ENCODE measurements around the gene RPL35. TPM values are rescaled to one million over a fixed set of nuclear protein-coding genes. Genes with fewer than 3 reads are reported as not detected.

RPL35 gene
- total and polyA plus RNA-seq, 2 of the 8 experiments (the other 6 are each of a cell fraction or from before 2014, with no cell fraction given): 1,831 to 2,448 TPM

DNA sequence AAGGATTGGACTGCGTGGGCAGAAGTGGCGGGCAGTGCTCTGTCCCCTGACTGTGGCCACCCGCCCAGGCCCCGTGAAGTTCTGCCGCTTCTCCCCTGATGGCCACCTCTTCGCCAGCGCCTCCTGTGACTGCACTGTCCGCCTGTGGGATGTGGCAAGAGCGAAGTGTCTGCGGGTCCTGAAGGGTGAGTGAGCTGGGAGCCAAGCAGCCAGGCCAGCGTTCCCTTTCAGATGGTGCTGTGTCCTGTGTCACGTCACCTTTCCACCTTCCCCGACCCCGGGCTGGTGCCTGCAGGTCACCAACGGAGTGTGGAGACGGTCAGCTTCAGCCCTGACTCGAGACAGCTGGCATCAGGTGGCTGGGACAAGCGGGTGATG lies 6.2 kb downstream of the RPL35 start:
- ChIA-PET POLR2A (ENCODE audit: partially characterized antibody) (interaction anchor here (0.5 to 25.5 kb wide), 20 partner anchors 9 to 890 kb away, joined by 3 to 573 read pairs (median 4); partner anchors contain the start of genes NR6A1 and OLFML2A), CTCF (ENCODE audit: partially characterized antibody) (interaction anchor here (0.6 to 42.1 kb wide), 23 partner anchors 9 to 1683 kb away, joined by 3 to 1529 read pairs (median 7); partner anchors contain the start of genes NR6A1, OLFML2A and PSMB7)
- FAIRE-seq (no peak), DNase-seq (ENCODE audit: low read depth in 1 of 2, low spot score in 2 of 2) (no peak)
- H3K4me3 ChIP-seq (ENCODE audit: extremely low read depth in 1 of 4, insufficient read depth in 2 of 4, low read depth in 3 of 4, low read length in 4 of 4): no peak overlapping the region
- H3K4me1 ChIP-seq (replicated peaks in 1 of 4; ENCODE audit: control insufficient read depth in 3 of 4, insufficient read depth in 4 of 4, low read length in 3 of 4): peaks cover 0 to 11% (median 7%) of the 10 kb centered on the region in 4 experiments; a peak in 5 of 7 replicates
- H2BK20ac ChIP-seq (ENCODE audit: low read length): no peak overlapping the region
- H4K20me1 ChIP-seq (replicated peaks in 1 of 2; ENCODE audit: control insufficient read depth in 1 of 2, insufficient read depth in 2 of 2, low read length in 2 of 2): peaks cover 34 to 41% of the 10 kb centered on the region in 2 experiments
- no peak overlapping the region for H2AK5ac ChIP-seq (ENCODE audit: low read depth, low read length)
- no peak overlapping the region for H2AFZ ChIP-seq (ENCODE audit: low read length)
- H3K9ac ChIP-seq (replicated peaks in 1 of 4; ENCODE audit: extremely low read depth in 1 of 4, low read depth in 3 of 4, low read length in 3 of 4): no peak overlapping the region
- TF ChIP-seq TBP (IDR thresholded peaks at IDR 0.05; ENCODE audit: low read depth, low read length) (no peak), BRCA1 (IDR thresholded peaks at IDR 0.05; ENCODE audit: low read depth, low read length) (no peak), PHF8 (conservative IDR thresholded peaks at IDR 0.05; ENCODE audit: low read depth, low read length) (no peak), EGR1 (IDR thresholded peaks at IDR 0.05; ENCODE audit: borderline replicate concordance, low read depth, low read length) (no peak), MAFK (IDR thresholded peaks at IDR 0.05; ENCODE audit: low read depth, low read length) (no peak), KDM5A (IDR thresholded peaks at IDR 0.05; ENCODE audit: low read length) (no peak), CTBP2 (IDR thresholded peaks at IDR 0.05; ENCODE audit: borderline replicate concordance, insufficient read depth, insufficient read length, low read length) (no peak), TAF7 (optimal IDR thresholded peaks at IDR 0.05; ENCODE audit: borderline replicate concordance, low read depth, low read length) (no peak), SIX5 (IDR thresholded peaks at IDR 0.05; ENCODE audit: low read depth, low read length) (no peak), ATF3 (IDR thresholded peaks at IDR 0.05; ENCODE audit: insufficient read depth, low read depth, low read length) (no peak), SAP30 (IDR thresholded peaks at IDR 0.05; ENCODE audit: insufficient read depth, insufficient replicate concordance, low read length) (no peak)
- no peak overlapping the region for H3K4me2 ChIP-seq (ENCODE audit: insufficient read depth in 1 of 2, low read depth in 2 of 2, low read length in 2 of 2)
- H3K14ac ChIP-seq (ENCODE audit: insufficient read length): no peak overlapping the region
- H4K91ac ChIP-seq (replicated peaks; ENCODE audit: insufficient read length, low read length): no peak overlapping the region
- H3K27me3 ChIP-seq (replicated peaks in 1 of 4; ENCODE audit: control insufficient read depth in 3 of 4, extremely low read depth in 1 of 4, insufficient read depth in 3 of 4, low read length in 3 of 4): no peaks in the 10 kb centered on the region
- H2BK5ac ChIP-seq (ENCODE audit: low read depth, low read length): no peak overlapping the region
- H3K4ac ChIP-seq (replicated peaks; ENCODE audit: insufficient read length, low read depth, low read length): no peak overlapping the region
- H2BK15ac ChIP-seq (ENCODE audit: low read length): no peak overlapping the region
- no peak overlapping the region for H3K18ac ChIP-seq (ENCODE audit: extremely low read depth, low read length)
- H3K27ac ChIP-seq (ENCODE audit: low read depth, low read length): no peak overlapping the region
- H3K56ac ChIP-seq (replicated peaks; ENCODE audit: insufficient read length, low read depth, low read length): no peak overlapping the region
- peaks cover 3% of the 10 kb centered on the region for H3K23me2 ChIP-seq (ENCODE audit: low read depth, low read length)
- H2BK12ac ChIP-seq (ENCODE audit: low read depth, low read length): no peak overlapping the region
- H3K23ac ChIP-seq (ENCODE audit: insufficient read length): no peak overlapping the region
- no peak overlapping the region for H4K5ac ChIP-seq (ENCODE audit: insufficient read length, low read depth, low read length)
- H4K8ac ChIP-seq (ENCODE audit: extremely low read depth, insufficient read depth, low read length): no peak overlapping the region
- H3K9me3 ChIP-seq (ENCODE audit: insufficient read depth in 2 of 2, low read depth in 1 of 2, low read length in 1 of 2): no peaks in the 10 kb centered on the region
- peaks cover 5 to 21% of the 10 kb centered on the region in 2 experiments for H3K79me2 ChIP-seq (ENCODE audit: control insufficient read depth in 1 of 2, insufficient read depth in 2 of 2, low read length in 2 of 2)
- peaks cover 9% of the 10 kb centered on the region for H3K79me1 ChIP-seq (ENCODE audit: low read depth, low read length)
- peaks cover 35 to 40% (median 36%) of the 10 kb centered on the region in 4 experiments for H3K36me3 ChIP-seq (ENCODE audit: control insufficient read depth in 2 of 4, insufficient read depth in 4 of 4, low read length in 3 of 4)
- H2BK120ac ChIP-seq (replicated peaks; ENCODE audit: low read depth, low read length): no peak overlapping the region
- 90% methylated on average over 17 of the region's 18 CpGs; no CpG with 5 or more reads in 1 of the 2 experiments for WGBS, 2 experiments (ENCODE audit: extremely low coverage in 1 of 2, insufficient coverage in 1 of 2, insufficient read length in 1 of 2, insufficient replicate concordance in 2 of 2, low coverage in 1 of 2, low lambda C conversion rate in 2 of 2, missing lambda C conversion rate in 1 of 2)
